CD1c-positive myeloid dendritic cell (primary cell): Measurements from ENCODE around the gene TMEM39B.
"Not testable (repeated sequence)": the region's sequence is repeated elsewhere in the genome, so short reads cannot be mapped to it uniquely, and the experiment has no call there.

Experiments used
- DNase-seq: peaks from one replicate; pipeline ENCODE4 v3.0.0-alpha.2; 2016; ENCODE audit errors: extremely low spot score

The TMEM39B gene

GRCh38 chr1:32072622-32073298, at the start of gene TMEM39B:
TMEM39B (plus strand) TSS chr1:32072939; CDS start chr1:32073048, 109 bp downstream.
- DNase-seq, result peak; percentile 96

- no peak for DNase-seq
Observed at GRCh38 chr1:32023351-32023750, 49.4 kb upstream of the TMEM39B start.

- no peak for DNase-seq
Observed at GRCh38 chr1:32025515-32025914, 47.2 kb upstream of the TMEM39B start.

GRCh38 chr1:32028746-32029145, 44.0 kb upstream of the TMEM39B start:
- DNase-seq, result no peak

- DNase-seq, result no peak
Observed at GRCh38 chr1:32031578-32032274, 41.0 kb upstream of the TMEM39B start.

GRCh38 chr1:32032275-32032615, 40.5 kb upstream of the TMEM39B start:
- no peak for DNase-seq

- DNase-seq, result no peak
Observed at GRCh38 chr1:32035119-32035518, 37.6 kb upstream of the TMEM39B start.

- no peak for DNase-seq
Observed at GRCh38 chr1:32040711-32041110, 32.0 kb upstream of the TMEM39B start.

- DNase-seq, result no peak
Observed at GRCh38 chr1:32042330-32042729, 30.4 kb upstream of the TMEM39B start.

- no peak for DNase-seq
Observed at GRCh38 chr1:32044234-32044633, 28.5 kb upstream of the TMEM39B start.

- DNase-seq, result peak; percentile 87
Observed at GRCh38 chr1:32045772-32046171, 27.0 kb upstream of the TMEM39B start.

GRCh38 chr1:32047701-32048100, 25.0 kb upstream of the TMEM39B start:
- no peak for DNase-seq

- DNase-seq, result no peak
Observed at GRCh38 chr1:32048440-32048839, 24.3 kb upstream of the TMEM39B start.

GRCh38 chr1:32051706-32052105, 21.0 kb upstream of the TMEM39B start:
- no peak for DNase-seq

- DNase-seq, result no peak
Observed at GRCh38 chr1:32052887-32053286, 19.9 kb upstream of the TMEM39B start.

- DNase-seq, result no peak
Observed at GRCh38 chr1:32055416-32055815, 17.3 kb upstream of the TMEM39B start.

- no peak for DNase-seq
Observed at GRCh38 chr1:32056598-32056997, 16.1 kb upstream of the TMEM39B start.

- no peak for DNase-seq
Observed at GRCh38 chr1:32060914-32061313, 11.8 kb upstream of the TMEM39B start.

GRCh38 chr1:32062867-32063230, 9.9 kb upstream of the TMEM39B start:
- no peak for DNase-seq

GRCh38 chr1:32063261-32063681, 9.5 kb upstream of the TMEM39B start:
- peak; percentile 38 for DNase-seq

GRCh38 chr1:32065613-32066488, 6.9 kb upstream of the TMEM39B start:
- not testable (repeated sequence) for DNase-seq

GRCh38 chr1:32066489-32066873, 6.3 kb upstream of the TMEM39B start:
- peak; percentile 95 for DNase-seq
